MM.1S (cell line): ENCODE measurements around the gene GNPNAT1.

Experiments used
- DNase-seq: peaks from one replicate; pipeline ENCODE4 v3.0.0-alpha.2; 2015
- H2AFZ ChIP-seq: fragments of 300-600 bp; sonication (generic); 2 replicates; pipeline ENCODE4 v1.6.0; 2016; ENCODE audit warnings: antibody characterized with exemption, low read length
- H3F3A ChIP-seq: fragments of 300-600 bp; sonication (generic); 2 replicates; pipeline ENCODE4 v1.6.1; 2016; ENCODE audit warnings: mild to moderate bottlenecking, antibody characterized with exemption, low read length, moderate library complexity, mixed read lengths; ENCODE audit not compliant: insufficient read depth
- H3K27ac ChIP-seq: fragments of 300-600 bp; sonication (generic); 2 replicates; pipeline ENCODE4 v1.5.1; 2016; ENCODE audit warnings: mild to moderate bottlenecking, low read length
- H3K27me3 ChIP-seq: fragments of 300-600 bp; sonication (generic); replicated peaks from 2 replicates; pipeline ENCODE4 v1.6.0; 2016; ENCODE audit warnings: low read length; ENCODE audit not compliant: insufficient read depth
- H3K36me3 ChIP-seq: fragments of 300-600 bp; sonication (generic); replicated peaks from 2 replicates; pipeline ENCODE4 v1.6.1; 2016; ENCODE audit warnings: mild to moderate bottlenecking, low read length, mixed read lengths; ENCODE audit not compliant: insufficient read depth
- H3K4me1 ChIP-seq: fragments of 300-600 bp; sonication (generic); 2 replicates; pipeline ENCODE4 v1.6.1; 2016; ENCODE audit warnings: low read length, mixed read lengths
- H3K4me2 ChIP-seq: fragments of 300-600 bp; sonication (generic); 2 replicates; pipeline ENCODE4 v1.6.0; 2016; ENCODE audit warnings: low read depth, low read length
- H3K4me3 ChIP-seq: fragments of 300-600 bp; sonication (generic); 2 replicates; pipeline ENCODE4 v1.5.1; 2016; ENCODE audit warnings: low read length, mixed read lengths
- H3K79me2 ChIP-seq: fragments of 300-600 bp; sonication (generic); 2 replicates; pipeline ENCODE4 v1.6.1; 2016; ENCODE audit warnings: mixed run types, low read length, mixed read lengths
- H3K9ac ChIP-seq: fragments of 300-600 bp; sonication (generic); 2 replicates; pipeline ENCODE4 v1.6.1; 2016; ENCODE audit warnings: low read length, mixed read lengths
- H3K9me2 ChIP-seq: fragments of 300-600 bp; sonication (generic); replicated peaks from 2 replicates; pipeline ENCODE4 v1.6.1; 2016; ENCODE audit warnings: mild to moderate bottlenecking, low read length, mixed read lengths; ENCODE audit not compliant: insufficient read depth
- H3K9me3 ChIP-seq: fragments of 300-600 bp; sonication (generic); replicated peaks from 2 replicates; pipeline ENCODE4 v1.6.1; 2016; ENCODE audit warnings: mild to moderate bottlenecking, low read length, mixed read lengths; ENCODE audit not compliant: insufficient read depth
- H4K20me1 ChIP-seq: fragments of 300-600 bp; sonication (generic); 2 replicates; pipeline ENCODE4 v1.6.1; 2016; ENCODE audit warnings: mild to moderate bottlenecking, low read length, moderate library complexity, mixed read lengths; ENCODE audit not compliant: insufficient read depth
- EZH2 ChIP-seq: fragments of 300-600 bp; sonication (generic); optimal IDR thresholded peaks from 2 replicates; pipeline ENCODE3; 2017; ENCODE audit warnings: low read depth, mild to moderate bottlenecking, antibody characterized with exemption, low read length, mixed read lengths
- EZH2phosphoT487 ChIP-seq: fragments of 300-600 bp; sonication (generic); IDR thresholded peaks from 2 replicates; pipeline ENCODE4 v1.6.1; 2018; ENCODE audit warnings: antibody characterized with exemption, low read length
- TF ChIP-seq, protein P1 (sequence below): fragments of 300-600 bp; sonication (generic); IDR thresholded peaks from 2 replicates; pipeline ENCODE4 v1.5.1; 2016; ENCODE audit warnings: antibody characterized with exemption, low read length, mixed read lengths

GNPNAT1 gene

DNA sequence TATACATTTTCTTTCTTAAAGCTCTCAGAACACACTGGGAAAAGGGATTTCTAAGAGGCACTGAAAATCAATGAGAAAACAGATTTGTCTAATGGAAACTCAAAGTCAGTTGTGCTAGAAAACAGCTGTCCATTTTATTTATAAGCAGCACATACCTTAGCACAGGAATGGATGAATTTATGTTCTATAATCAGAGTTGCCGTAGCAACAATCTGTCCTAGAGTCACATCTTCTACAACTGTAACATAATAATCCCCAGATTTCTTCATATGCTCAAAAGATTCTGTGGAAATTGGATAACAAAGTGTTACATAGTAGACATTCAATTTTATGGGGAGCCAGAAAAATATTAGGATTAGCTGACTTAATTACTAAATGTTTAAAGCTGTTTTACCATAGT is 9.8 kb downstream of the GNPNAT1 start:
- no peaks in the 10 kb centered on the region for H3K27me3 ChIP-seq
- TF ChIP-seq, protein P1, sequence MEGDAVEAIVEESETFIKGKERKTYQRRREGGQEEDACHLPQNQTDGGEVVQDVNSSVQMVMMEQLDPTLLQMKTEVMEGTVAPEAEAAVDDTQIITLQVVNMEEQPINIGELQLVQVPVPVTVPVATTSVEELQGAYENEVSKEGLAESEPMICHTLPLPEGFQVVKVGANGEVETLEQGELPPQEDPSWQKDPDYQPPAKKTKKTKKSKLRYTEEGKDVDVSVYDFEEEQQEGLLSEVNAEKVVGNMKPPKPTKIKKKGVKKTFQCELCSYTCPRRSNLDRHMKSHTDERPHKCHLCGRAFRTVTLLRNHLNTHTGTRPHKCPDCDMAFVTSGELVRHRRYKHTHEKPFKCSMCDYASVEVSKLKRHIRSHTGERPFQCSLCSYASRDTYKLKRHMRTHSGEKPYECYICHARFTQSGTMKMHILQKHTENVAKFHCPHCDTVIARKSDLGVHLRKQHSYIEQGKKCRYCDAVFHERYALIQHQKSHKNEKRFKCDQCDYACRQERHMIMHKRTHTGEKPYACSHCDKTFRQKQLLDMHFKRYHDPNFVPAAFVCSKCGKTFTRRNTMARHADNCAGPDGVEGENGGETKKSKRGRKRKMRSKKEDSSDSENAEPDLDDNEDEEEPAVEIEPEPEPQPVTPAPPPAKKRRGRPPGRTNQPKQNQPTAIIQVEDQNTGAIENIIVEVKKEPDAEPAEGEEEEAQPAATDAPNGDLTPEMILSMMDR, result no peak
- no peak for TF ChIP-seq EZH2phosphoT487
- no peak for TF ChIP-seq EZH2
- no peak overlapping the region for H3K4me2 ChIP-seq
- no peaks in the 10 kb centered on the region for H3F3A ChIP-seq
- no peaks in the 10 kb centered on the region for H3K79me2 ChIP-seq
- H3K4me1 ChIP-seq, result no peaks in the 10 kb centered on the region
- no peak for DNase-seq
- no peak overlapping the region for H3K9ac ChIP-seq
- H2AFZ ChIP-seq, result no peak overlapping the region
- no peaks in the 10 kb centered on the region for H3K36me3 ChIP-seq
- H3K4me3 ChIP-seq, result no peak overlapping the region
- no peaks in the 10 kb centered on the region for H3K9me3 ChIP-seq
- H4K20me1 ChIP-seq, result no peaks in the 10 kb centered on the region
- H3K9me2 ChIP-seq, result no peaks in the 10 kb centered on the region
- H3K27ac ChIP-seq, result no peak overlapping the region

DNA sequence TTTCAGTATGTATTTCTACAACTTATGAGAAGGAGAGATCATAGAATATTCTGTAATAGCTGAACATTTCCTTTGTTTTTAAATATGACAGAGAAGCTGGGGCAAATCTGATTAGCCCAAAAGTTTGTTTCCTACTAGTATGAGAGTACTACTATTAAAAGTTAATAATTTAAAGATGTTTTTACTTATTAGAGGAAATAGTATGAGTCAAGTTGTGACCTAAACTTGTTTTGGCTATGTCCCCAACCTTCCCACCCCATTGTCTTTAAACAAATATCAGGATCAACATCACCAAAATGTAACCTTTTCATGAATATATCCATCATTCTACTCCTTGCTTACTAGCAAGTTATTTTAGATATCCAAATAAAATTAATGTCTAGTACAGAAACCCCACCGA is 10.5 kb downstream of the GNPNAT1 start:
- Histone ChIP-seq H3K9me3 (no peaks in the 10 kb centered on the region), H3K9me2 (no peaks in the 10 kb centered on the region), H3K4me2 (no peak overlapping the region), H4K20me1 (no peaks in the 10 kb centered on the region), H3K4me1 (no peaks in the 10 kb centered on the region), H3K27ac (no peak overlapping the region), H3F3A (no peaks in the 10 kb centered on the region), H2AFZ (no peak overlapping the region), H3K9ac (no peak overlapping the region), H3K4me3 (no peak overlapping the region), H3K27me3 (no peaks in the 10 kb centered on the region), H3K36me3 (no peaks in the 10 kb centered on the region), H3K79me2 (no peaks in the 10 kb centered on the region)
- DNase-seq, result no peak
- TF ChIP-seq, protein P1, result no peak
- TF ChIP-seq EZH2phosphoT487 (no peak), EZH2 (no peak)

DNA sequence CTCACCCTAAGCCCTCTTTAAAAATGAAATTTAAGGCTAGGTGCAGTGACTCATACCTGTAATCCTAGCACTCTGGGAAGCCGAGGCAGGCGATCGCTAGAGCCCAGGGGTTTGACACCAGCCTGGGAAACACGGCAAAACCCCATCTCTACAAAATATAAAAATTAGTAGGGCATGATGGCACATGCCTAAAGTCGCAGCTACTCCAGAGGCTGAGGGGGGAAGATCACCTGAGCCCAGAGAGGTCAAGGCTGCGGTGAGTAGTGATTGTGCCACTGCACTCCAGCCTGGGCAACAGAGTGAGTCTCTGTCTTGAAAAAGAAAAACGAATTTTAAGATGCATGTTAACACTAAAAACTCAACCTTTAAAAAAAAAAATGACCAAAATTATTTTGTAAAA is 12.7 kb downstream of the GNPNAT1 start:
- DNase-seq, result no peak
- Histone ChIP-seq H3K79me2 (no peaks in the 10 kb centered on the region), H3F3A (no peaks in the 10 kb centered on the region), H4K20me1 (no peaks in the 10 kb centered on the region), H2AFZ (no peak overlapping the region), H3K27ac (no peak overlapping the region), H3K4me3 (no peak overlapping the region), H3K4me2 (no peak overlapping the region), H3K9me3 (no peaks in the 10 kb centered on the region), H3K4me1 (no peaks in the 10 kb centered on the region), H3K9me2 (no peaks in the 10 kb centered on the region), H3K9ac (no peak overlapping the region), H3K36me3 (no peaks in the 10 kb centered on the region), H3K27me3 (no peaks in the 10 kb centered on the region)
- TF ChIP-seq EZH2phosphoT487 (no peak), EZH2 (no peak)
- TF ChIP-seq, protein P1, result no peak
